H9 (cell line): ENCODE results near the gene GAB3. TPM values are rescaled to one million over a fixed set of nuclear protein-coding genes. Genes with fewer than 3 reads are reported as not detected.

Experiments used
- DNase-seq: peaks from one replicate; pipeline ENCODE4 v3.0.0-alpha.2; 2017
- H2AFZ ChIP-seq: one replicate; pipeline ENCODE4 v1.6.1; 2013; ENCODE audit warnings: mild to moderate bottlenecking, low read length, control low read depth, moderate library complexity
- H2AK5ac ChIP-seq: 2 replicates; pipeline ENCODE4 v1.6.1; 2013; ENCODE audit warnings: low read length, control low read depth, mixed read lengths; ENCODE audit not compliant: insufficient read length
- H2BK120ac ChIP-seq: one replicate; pipeline ENCODE4 v1.6.1; 2013; ENCODE audit warnings: low read depth, mild to moderate bottlenecking, low read length, control low read depth, inconsistent platforms; ENCODE audit not compliant: poor library complexity, severe bottlenecking
- H2BK12ac ChIP-seq: 2 replicates; pipeline ENCODE4 v1.6.1; 2013; ENCODE audit warnings: low read length, control low read depth, mixed read lengths, low read depth; ENCODE audit not compliant: insufficient read length
- H2BK15ac ChIP-seq: 2 replicates; pipeline ENCODE4 v1.6.1; 2013; ENCODE audit warnings: low read depth, low read length, control low read depth
- H2BK20ac ChIP-seq: one replicate; pipeline ENCODE4 v1.6.1; 2013; ENCODE audit warnings: low read depth, mild to moderate bottlenecking, low read length, control low read depth, inconsistent platforms; ENCODE audit not compliant: poor library complexity, severe bottlenecking
- H2BK5ac ChIP-seq: 2 replicates; pipeline ENCODE4 v1.6.1; 2013; ENCODE audit warnings: low read length, control low read depth, mixed read lengths; ENCODE audit not compliant: insufficient read length
- H3K14ac ChIP-seq: 2 replicates; pipeline ENCODE4 v1.6.1; 2013; ENCODE audit warnings: low read length, control low read depth; ENCODE audit not compliant: insufficient read depth
- H3K18ac ChIP-seq: 2 replicates; pipeline ENCODE4 v1.6.1; 2013; ENCODE audit warnings: low read depth, mild to moderate bottlenecking, mixed read lengths, low read length, control low read depth; ENCODE audit not compliant: insufficient read length
- H3K23ac ChIP-seq: 2 replicates; pipeline ENCODE4 v1.6.1; 2013; ENCODE audit warnings: low read length, control low read depth, mixed read lengths, low read depth; ENCODE audit not compliant: insufficient read length
- H3K23me2 ChIP-seq: 2 replicates; pipeline ENCODE4 v1.6.1; 2013; ENCODE audit warnings: low read depth, mild to moderate bottlenecking, mixed read lengths, low read length, control low read depth; ENCODE audit not compliant: insufficient read length, poor library complexity, severe bottlenecking
- H3K27ac ChIP-seq: 2 replicates; pipeline ENCODE4 v1.5.1; 2013; ENCODE audit warnings: low read length, control low read depth, mixed read lengths, low read depth; ENCODE audit not compliant: insufficient read length
- H3K27me3 ChIP-seq: 2 replicates; pipeline ENCODE4 v1.6.1; 2013; ENCODE audit warnings: low read length, control low read depth, inconsistent platforms; ENCODE audit not compliant: insufficient read depth
- H3K4ac ChIP-seq: 2 replicates; pipeline ENCODE4 v1.6.1; 2013; ENCODE audit warnings: low read depth, mild to moderate bottlenecking, control low read depth, inconsistent platforms, low read length, moderate library complexity
- H3K4me1 ChIP-seq: 2 replicates; pipeline ENCODE4 v1.6.1; 2013; ENCODE audit warnings: low read length, control low read depth, inconsistent platforms; ENCODE audit not compliant: insufficient read depth
- H3K4me2 ChIP-seq: 2 replicates; pipeline ENCODE4 v1.6.1; 2013; ENCODE audit warnings: low read length, control low read depth, mixed read lengths; ENCODE audit not compliant: insufficient read length, insufficient read depth
- H3K56ac ChIP-seq: 2 replicates; pipeline ENCODE4 v1.6.1; 2013; ENCODE audit warnings: low read depth, mild to moderate bottlenecking, mixed read lengths, low read length, control low read depth; ENCODE audit not compliant: insufficient read length
- H3K79me1 ChIP-seq: 2 replicates; pipeline ENCODE4 v1.6.1; 2013; ENCODE audit warnings: low read depth, mild to moderate bottlenecking, moderate library complexity, low read length, control low read depth, inconsistent platforms; ENCODE audit not compliant: insufficient read depth, poor library complexity, severe bottlenecking
- H3K79me2 ChIP-seq: 2 replicates; pipeline ENCODE4 v1.6.1; 2013; ENCODE audit warnings: low read length, control low read depth, inconsistent platforms; ENCODE audit not compliant: insufficient read depth
- H3K9ac ChIP-seq: 2 replicates; pipeline ENCODE4 v1.6.1; 2013; ENCODE audit warnings: low read length, control low read depth, mixed read lengths; ENCODE audit not compliant: insufficient read length; ENCODE audit errors: extremely low read depth
- H3K9me3 ChIP-seq: one replicate; pipeline ENCODE4 v1.6.1; 2013; ENCODE audit warnings: low read depth, low read length, inconsistent platforms; ENCODE audit not compliant: control insufficient read depth
- H3T11ph ChIP-seq: one replicate; pipeline ENCODE4 v1.6.1; 2013; ENCODE audit warnings: mild to moderate bottlenecking, low read length, control low read depth, inconsistent platforms
- H4K20me1 ChIP-seq: one replicate; pipeline ENCODE4 v1.6.1; 2013; ENCODE audit not compliant: control insufficient read depth, insufficient read length, insufficient read depth
- H4K5ac ChIP-seq: 2 replicates; pipeline ENCODE4 v1.6.1; 2013; ENCODE audit warnings: low read depth, mild to moderate bottlenecking, mixed read lengths, low read length, control low read depth; ENCODE audit not compliant: insufficient read length
- H4K8ac ChIP-seq: replicated peaks from 2 replicates; pipeline ENCODE4 v1.6.1; 2013; ENCODE audit warnings: low read length, control low read depth, mixed read lengths, low read depth; ENCODE audit not compliant: insufficient read length
- H4K91ac ChIP-seq: 2 replicates; pipeline ENCODE4 v1.6.1; 2013; ENCODE audit warnings: low read depth, mild to moderate bottlenecking, moderate library complexity, mixed read lengths, low read length, control low read depth; ENCODE audit not compliant: insufficient read length
- H3K27ac Mint-ChIP-seq, 3 experiments: 2 replicates in 2 of 3; 3 replicates in 1 of 3; pipeline ENCODE4 v1.8.0; 2020 to 2021; ENCODE audit warnings: mixed read lengths in 3 of 3, mild to moderate bottlenecking in 1 of 3, moderate library complexity in 1 of 3
- H3K27me3 Mint-ChIP-seq: 2 replicates; pipeline ENCODE4 v1.8.0; 2021; ENCODE audit warnings: low read depth, mild to moderate bottlenecking, moderate library complexity, mixed read lengths
- H3K36me3 Mint-ChIP-seq, 3 experiments: 2 replicates in 2 of 3; 3 replicates in 1 of 3; pipeline ENCODE4 v1.8.0; 2020 to 2021; ENCODE audit warnings: low read depth in 3 of 3, mixed read lengths in 3 of 3; ENCODE audit not compliant: insufficient read depth in 1 of 3
- H3K4me1 Mint-ChIP-seq, 2 experiments: 2 replicates each; pipeline ENCODE4 v1.8.0; 2020; ENCODE audit warnings: mixed read lengths in 2 of 2
- H3K4me3 Mint-ChIP-seq, 2 experiments: 2 replicates in 1 of 2; 3 replicates in 1 of 2; pipeline ENCODE4 v1.8.0; 2020 to 2021; ENCODE audit warnings: mild to moderate bottlenecking in 2 of 2, mixed read lengths in 2 of 2, moderate library complexity in 1 of 2
- H3K9me3 Mint-ChIP-seq, 2 experiments: 2 replicates in 1 of 2; 3 replicates in 1 of 2; pipeline ENCODE4 v1.8.0; 2020; ENCODE audit warnings: mild to moderate bottlenecking in 2 of 2, mixed read lengths in 2 of 2, moderate library complexity in 1 of 2
- CTCF ChIP-seq: fragments of 200-600 bp; sonication (generic); conservative IDR thresholded peaks from 3 replicates; pipeline ENCODE4 v1.8.0; 2021; ENCODE audit warnings: antibody characterized with exemption, mild to moderate bottlenecking
- WGBS: extraction: QIAGEN DNeasy Blood & Tissue Kit; methylation state at CpG from one replicate; pipeline ENCODE4 v1.1.7; 2013; ENCODE audit warnings: missing lambda C conversion rate, low lambda C conversion rate, mixed read lengths; ENCODE audit not compliant: insufficient read length; ENCODE audit errors: extremely low coverage; 5-methylcytosine and 5-hydroxymethylcytosine counted together
- total RNA-seq: library from RNA; stranded (reverse); gene quantifications from 2 replicates; pipeline ENCODE4 v1.2.1, GENCODE V29; 2021

The GAB3 gene
- total RNA-seq, 1 experiment from 2014 or later = 0.46 TPM

DNA sequence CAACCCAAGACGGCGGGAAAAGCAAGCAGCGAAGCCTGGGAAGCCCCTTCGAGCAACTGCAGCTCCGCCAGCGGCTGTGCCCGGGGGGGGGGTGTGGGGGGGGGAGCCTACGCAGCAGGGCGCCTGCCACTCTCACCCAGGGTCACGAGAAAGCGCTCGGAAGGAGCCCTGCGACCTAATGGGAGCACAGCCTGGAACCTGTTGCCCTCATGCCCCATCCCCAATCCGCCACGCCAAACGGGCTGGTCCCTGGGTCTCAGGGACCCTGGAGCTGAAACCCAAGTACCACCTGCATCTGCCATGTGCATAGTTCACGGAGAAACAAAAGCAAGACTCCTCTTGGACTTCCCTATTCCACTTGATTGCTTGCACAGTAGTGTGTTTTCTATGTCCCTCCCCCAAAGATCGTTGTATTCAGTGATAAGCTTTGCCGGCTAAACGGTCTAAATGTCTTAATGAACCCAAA is 359 bp upstream of the GAB3 start:
- TF ChIP-seq CTCF = no peak
- Mint-ChIP-seq H3K27ac (no peak overlapping the region), H3K9me3 (peaks cover 57 to 59% of the 10 kb centered on the region in 2 experiments), H3K4me3 (peak overlapping the region; percentile 40 to 71), H3K27me3 (peaks cover 50% of the 10 kb centered on the region), H3K4me1 (peaks cover 6 to 9% of the 10 kb centered on the region in 2 experiments; a peak in 3 of 4 replicates), H3K36me3 (peaks cover 0 to 8% (median 5%) of the 10 kb centered on the region in 3 experiments; a peak in 5 of 7 replicates)
- no peak overlapping the region for H3T11ph ChIP-seq
- no peak overlapping the region for H3K9ac ChIP-seq
- no peak overlapping the region for H3K14ac ChIP-seq
- DNase-seq = no peak
- H2BK5ac ChIP-seq = no peak overlapping the region
- no peak overlapping the region for H2BK120ac ChIP-seq
- no peak overlapping the region for H4K8ac ChIP-seq
- H4K5ac ChIP-seq = no peak overlapping the region
- H4K20me1 ChIP-seq = no peaks in the 10 kb centered on the region
- no peak overlapping the region for H3K27ac ChIP-seq
- H4K91ac ChIP-seq = no peak overlapping the region
- no peak overlapping the region for H2BK15ac ChIP-seq
- no peaks in the 10 kb centered on the region for H3K23me2 ChIP-seq
- WGBS = no CpG with 5 or more reads among the region's 20 CpGs
- H3K79me1 ChIP-seq = no peaks in the 10 kb centered on the region
- H3K4me2 ChIP-seq = peak overlapping the region; percentile 13
- no peak overlapping the region for H3K23ac ChIP-seq
- no peak overlapping the region for H2BK20ac ChIP-seq
- no peak overlapping the region for H2BK12ac ChIP-seq
- H3K56ac ChIP-seq = no peak overlapping the region
- H3K79me2 ChIP-seq = no peaks in the 10 kb centered on the region
- no peak overlapping the region for H3K4ac ChIP-seq
- no peak overlapping the region for H2AFZ ChIP-seq
- H3K4me1 ChIP-seq = no peaks in the 10 kb centered on the region; the same call in 1 of the 2 replicates
- no peak overlapping the region for H2AK5ac ChIP-seq
- H3K9me3 ChIP-seq = peaks cover 12% of the 10 kb centered on the region
- peaks cover 20% of the 10 kb centered on the region; the same call in 1 of the 2 replicates for H3K27me3 ChIP-seq
- H3K18ac ChIP-seq = no peak overlapping the region
